ENCODE data around the gene PAX9. TPM values are rescaled to one million over a fixed set of nuclear protein-coding genes. Genes with fewer than 3 reads are reported as not detected.

The PAX9 gene
- total RNA-seq, 2 experiments from 2014 or later, result not detected

DNA sequence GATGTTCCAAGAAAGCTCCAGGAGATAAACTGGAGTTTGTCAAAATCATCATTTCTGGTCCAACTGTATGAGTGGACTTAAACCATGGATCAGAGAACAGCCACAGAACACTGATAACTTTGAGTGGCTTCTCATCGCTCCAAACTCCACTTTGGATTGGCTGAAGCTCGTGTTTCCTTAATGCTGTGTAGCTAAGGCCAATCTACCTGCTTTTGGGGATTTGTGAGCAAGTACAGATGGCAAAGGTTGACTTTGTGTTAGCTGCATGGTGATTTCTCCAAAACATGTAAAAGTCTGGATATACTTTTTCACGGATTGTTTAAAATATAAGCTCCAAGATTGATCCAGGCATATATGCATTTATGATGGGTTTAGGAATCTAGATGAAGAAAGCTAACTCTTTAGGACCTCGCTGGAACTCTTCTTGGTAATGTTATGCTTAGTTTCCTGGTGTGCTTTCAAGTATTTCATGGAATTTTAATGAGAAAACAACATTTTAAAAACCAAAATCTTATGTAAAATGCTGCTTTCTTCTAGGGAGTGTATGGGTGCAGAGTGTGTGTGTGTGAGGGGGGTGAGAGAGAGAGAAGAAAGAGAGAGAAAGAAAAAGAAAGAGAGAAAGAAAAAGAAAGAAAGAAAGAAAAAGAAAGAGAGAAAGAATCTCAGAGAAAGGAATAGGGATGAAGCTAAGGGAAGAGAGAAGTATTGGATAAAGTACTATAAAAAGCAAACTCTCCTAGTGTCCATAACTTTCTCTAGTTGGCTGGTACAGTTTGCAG lies 11.6 kb upstream of the PAX9 start:
- Mint-ChIP-seq H3K36me3 (peaks cover 2% of the 10 kb centered on the region), H3K4me1 (no peaks in the 10 kb centered on the region), H3K27me3 (peaks cover 82% of the 10 kb centered on the region), H3K27ac (no peak overlapping the region), H3K9me3 (ENCODE audit: low read depth) (no peaks in the 10 kb centered on the region), H3K4me3 (no peak overlapping the region)
- ATAC-seq (no peak), DNase-seq (no peak)
- CTCF ChIA-PET, result no interaction called here

DNA sequence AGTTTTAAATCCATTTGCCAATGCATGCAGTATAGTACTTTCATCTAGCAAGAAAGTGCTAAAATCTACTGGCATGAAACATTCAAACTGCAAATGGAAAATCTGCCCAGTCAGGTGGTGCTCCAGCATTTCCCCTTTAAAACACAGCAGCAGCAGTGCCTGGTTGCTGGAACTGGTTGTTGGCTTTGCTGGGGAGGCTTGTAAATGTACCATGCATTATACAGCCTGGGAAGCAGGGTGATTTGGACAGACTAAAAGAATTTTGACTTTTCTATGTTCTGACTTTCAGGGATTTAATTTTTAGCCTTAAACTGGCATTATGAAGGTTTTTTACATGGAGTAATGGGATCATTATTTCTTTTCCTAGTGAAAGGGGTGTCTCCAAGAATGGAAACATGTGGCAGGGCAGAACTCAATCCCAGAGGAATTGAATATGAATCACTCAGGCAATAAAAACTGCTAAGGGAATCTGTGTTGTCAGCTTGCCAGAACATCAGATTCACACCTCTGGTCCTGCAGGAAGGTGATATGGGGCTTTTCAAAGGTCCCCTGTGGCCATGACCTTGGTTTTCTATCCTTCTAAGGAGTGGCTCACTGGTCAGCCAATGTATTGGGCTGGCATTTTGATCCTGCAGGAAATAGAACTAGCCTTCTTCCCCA lies 9.0 kb upstream of the PAX9 start:
- CTCF ChIA-PET, result no interaction called here
- H3K4me1 Mint-ChIP-seq, result no peaks in the 10 kb centered on the region
- H3K27me3 Mint-ChIP-seq, result peaks cover 88% of the 10 kb centered on the region
- H3K4me3 Mint-ChIP-seq, result no peak overlapping the region
- no peaks in the 10 kb centered on the region for H3K9me3 Mint-ChIP-seq (ENCODE audit: low read depth)
- H3K27ac Mint-ChIP-seq, result no peak overlapping the region
- peaks cover 2% of the 10 kb centered on the region for H3K36me3 Mint-ChIP-seq
- no peak for DNase-seq
- no peak for ATAC-seq

DNA sequence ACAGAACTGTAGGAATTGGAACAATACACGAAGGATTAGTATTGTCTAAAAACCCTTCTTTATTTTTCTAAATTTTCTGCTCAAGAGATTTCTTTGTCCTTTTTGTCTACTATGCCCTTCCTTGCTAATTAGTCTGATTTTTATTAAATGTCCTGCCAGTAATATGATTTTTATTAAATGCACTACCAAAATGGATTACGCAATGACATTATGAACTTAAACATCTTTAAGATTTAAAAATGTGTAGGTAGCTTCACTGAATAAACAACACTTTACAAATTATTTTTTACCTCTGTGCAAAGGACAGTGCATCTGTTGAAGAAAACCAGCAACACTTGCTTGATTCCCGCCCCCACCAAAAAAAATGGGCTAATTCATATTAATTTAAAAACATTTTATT lies 8.2 kb upstream of the PAX9 start:
- CTCF ChIA-PET, result no interaction called here
- no peak overlapping the region for H3K4me3 Mint-ChIP-seq
- no peak overlapping the region for H3K27ac Mint-ChIP-seq
- no peaks in the 10 kb centered on the region for H3K9me3 Mint-ChIP-seq (ENCODE audit: low read depth)
- H3K27me3 Mint-ChIP-seq, result peaks cover 88% of the 10 kb centered on the region
- ATAC-seq (no peak), DNase-seq (no peak)
- no peaks in the 10 kb centered on the region for H3K4me1 Mint-ChIP-seq
- H3K36me3 Mint-ChIP-seq, result no peaks in the 10 kb centered on the region

DNA sequence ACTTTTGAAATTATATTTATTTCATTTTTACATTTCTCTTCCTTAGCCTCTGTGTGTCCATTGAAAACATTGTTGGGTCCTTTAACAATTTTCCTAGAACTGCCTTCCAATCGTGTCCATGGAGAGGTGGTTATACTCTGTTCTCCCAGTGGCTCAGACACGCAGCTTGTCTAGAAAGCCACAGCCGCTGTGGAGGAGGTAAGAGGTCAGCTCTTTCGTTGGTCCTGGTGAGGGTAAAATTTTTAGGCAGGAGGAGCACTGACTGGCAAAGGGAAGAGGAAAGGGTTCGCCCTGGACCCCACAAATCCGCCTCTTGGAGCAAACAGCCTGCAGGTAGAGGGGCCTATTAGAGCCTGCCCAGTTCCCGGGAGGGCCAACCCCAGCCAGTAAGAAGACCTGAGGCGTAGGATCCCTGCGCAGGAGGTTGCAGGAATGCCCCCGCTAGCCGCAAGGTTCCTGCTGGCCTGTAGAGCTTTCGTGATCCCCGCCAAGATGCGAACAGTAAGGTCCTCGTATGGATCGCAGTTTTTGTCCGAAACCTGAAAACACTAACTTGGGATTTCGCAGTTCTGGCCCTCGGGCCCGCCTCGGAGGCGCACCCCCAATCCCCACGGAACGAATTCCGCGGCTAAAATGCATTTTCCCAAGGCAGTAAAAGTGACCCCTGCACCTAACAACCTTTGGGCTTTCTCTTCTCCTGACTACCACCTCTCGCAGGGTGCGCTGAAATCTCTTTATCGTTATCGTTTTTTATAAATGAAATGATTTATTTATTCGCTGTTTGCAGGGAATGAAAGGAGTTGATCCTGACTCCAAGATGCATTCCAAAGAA lies 7.5 kb upstream of the PAX9 start:
- Mint-ChIP-seq H3K4me3 (no peak overlapping the region), H3K9me3 (ENCODE audit: low read depth) (peaks cover 3% of the 10 kb centered on the region), H3K27me3 (peaks cover 88% of the 10 kb centered on the region), H3K36me3 (peaks cover 2% of the 10 kb centered on the region), H3K27ac (no peak overlapping the region), H3K4me1 (peaks cover 2% of the 10 kb centered on the region)
- no peak for ATAC-seq
- no peak for DNase-seq
- CTCF ChIA-PET, result no interaction called here

DNA sequence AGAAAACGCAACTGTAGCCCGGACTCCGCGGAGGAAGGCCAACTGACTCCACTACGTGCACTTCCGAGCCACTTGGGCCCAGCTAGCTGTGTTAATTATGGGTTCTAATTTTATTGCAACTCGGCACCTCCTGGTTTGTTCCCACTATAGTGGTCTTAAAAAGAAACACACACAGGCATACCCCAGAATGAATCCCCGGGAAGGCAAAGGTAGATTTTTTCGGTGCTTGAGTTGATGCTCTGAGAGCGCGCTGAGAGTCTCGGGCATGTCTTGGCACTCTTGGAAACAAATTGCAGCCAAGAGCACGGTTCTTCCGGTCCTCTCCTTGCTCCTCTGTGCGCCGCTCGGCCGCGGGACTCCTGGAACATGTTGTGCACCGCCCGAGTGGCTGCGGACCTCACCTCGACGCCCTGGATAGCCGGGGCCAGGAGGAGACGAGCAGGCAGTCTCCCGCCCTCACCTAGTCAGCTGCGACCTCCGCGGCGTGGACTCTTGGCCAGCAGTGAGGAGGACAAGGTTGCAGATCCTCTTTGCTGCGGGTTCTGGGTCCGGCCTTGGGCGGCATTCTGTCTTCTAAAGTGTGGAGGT lies 6.8 kb upstream of the PAX9 start:
- DNase-seq, result no peak
- CTCF ChIA-PET, result no interaction called here
- H3K4me3 Mint-ChIP-seq, result no peak overlapping the region

DNA sequence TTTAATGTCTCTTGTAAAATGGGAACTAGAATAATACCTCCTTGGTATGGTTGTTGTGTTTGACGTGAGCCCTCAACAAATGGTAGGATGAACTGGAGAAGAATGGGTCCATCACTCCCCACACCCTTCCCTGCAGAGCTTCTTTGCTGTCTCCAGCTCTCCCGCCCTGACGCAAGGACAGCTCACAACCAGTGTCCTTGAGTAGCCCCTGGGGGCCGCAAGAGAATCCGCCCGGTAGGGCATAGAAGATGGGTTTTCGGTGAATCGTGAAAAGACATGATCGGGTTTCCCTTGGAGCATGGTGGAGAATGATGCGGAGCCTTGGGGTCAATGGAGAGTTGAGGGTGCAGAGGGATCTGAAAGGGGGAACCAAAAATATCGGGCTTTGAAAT lies 6.1 kb upstream of the PAX9 start:
- Mint-ChIP-seq H3K4me3 (no peak overlapping the region), H3K4me1 (peaks cover 3% of the 10 kb centered on the region), H3K9me3 (ENCODE audit: low read depth) (peaks cover 4% of the 10 kb centered on the region), H3K36me3 (peaks cover 3% of the 10 kb centered on the region), H3K27me3 (peaks cover 90% of the 10 kb centered on the region), H3K27ac (peak overlapping the region; percentile 3)
- DNase-seq, result no peak
- CTCF ChIA-PET, result interaction anchor here (1.1 kb wide), 1 partner anchor 287 kb away, joined by 3 read pairs; no protein-coding TSS in a partner anchor
- no peak for ATAC-seq

More for the DNA sequence above, 6.8 kb upstream of the PAX9 start:
- Mint-ChIP-seq H3K27me3 (peaks cover 89% of the 10 kb centered on the region), H3K9me3 (ENCODE audit: low read depth) (peaks cover 4% of the 10 kb centered on the region), H3K4me1 (peaks cover 3% of the 10 kb centered on the region), H3K27ac (no peak overlapping the region), H3K36me3 (peaks cover 3% of the 10 kb centered on the region)
- ATAC-seq, result no peak

DNA sequence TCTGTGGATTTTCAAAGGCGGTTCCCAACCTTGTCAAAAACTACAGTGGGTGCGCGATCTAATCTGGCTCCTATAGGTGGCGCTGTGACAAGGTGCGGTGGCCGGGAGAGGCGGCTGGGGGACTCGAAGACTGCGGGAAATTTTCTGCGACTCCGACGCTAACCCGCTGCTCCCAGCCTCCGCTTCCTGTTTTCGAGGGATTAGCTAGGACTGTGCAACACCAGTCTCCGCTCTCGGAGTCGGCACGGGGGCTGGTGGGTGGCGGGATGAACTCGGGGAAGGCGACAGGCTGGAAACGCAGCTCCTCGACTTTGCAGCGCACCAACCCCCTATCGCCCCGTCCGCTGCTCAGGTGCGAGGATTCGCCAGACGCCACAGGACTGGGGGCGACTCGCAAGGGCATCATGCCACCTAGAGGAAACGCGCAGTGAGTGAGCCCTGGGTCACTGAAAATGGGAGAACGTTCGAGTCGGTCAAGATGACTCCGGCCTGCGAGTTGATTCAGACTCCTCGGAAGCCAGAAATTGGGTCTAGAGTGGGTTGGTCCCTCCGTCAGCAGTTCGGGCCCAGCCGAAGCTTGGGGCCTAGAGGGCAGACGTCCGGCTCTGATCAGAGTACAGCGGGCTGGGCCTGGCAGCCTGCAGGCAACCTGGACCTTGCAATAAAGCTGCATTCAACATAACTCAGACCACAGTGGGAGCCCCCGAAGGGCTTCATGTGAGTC lies 5.5 kb upstream of the PAX9 start:
- H3K4me3 Mint-ChIP-seq, result no peak overlapping the region
- CTCF ChIA-PET, result interaction anchor here (1.1 kb wide), 1 partner anchor 286 kb away, joined by 3 read pairs; no protein-coding TSS in a partner anchor

DNA sequence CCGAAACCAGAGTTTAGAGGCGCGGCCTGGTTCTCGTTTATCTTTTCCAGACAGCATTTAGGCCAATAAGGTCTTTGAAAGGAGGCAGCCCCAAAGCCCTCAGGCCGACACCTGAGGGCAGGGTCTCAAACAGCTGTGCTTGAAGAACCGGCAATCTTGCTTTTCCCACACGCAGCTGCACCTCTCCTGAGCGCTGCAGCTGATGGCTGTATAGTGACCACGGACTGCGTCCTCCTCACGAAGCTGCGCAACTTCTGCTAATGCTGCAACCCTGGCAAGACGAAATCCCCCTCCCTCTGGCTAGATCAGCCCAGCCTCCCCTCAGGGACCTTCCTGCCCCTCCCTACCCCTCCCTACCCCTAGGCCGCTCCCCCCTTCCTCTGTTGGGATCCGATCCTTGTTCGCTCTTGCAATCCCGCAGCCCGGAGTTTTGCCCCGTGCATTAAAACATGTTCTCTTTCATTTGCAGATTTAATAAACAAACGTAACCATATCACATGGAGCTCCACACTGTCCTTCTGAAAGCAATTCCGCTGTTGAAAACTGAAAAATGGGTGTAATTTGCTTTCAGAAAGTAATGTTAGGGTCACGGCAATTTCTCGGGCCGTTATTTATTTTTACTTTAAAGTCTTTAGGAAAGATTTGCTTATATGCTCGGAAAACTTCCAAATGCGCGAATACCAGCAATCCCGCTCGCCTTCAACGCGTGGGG lies 4.8 kb upstream of the PAX9 start:
- peaks cover 4% of the 10 kb centered on the region for H3K9me3 Mint-ChIP-seq (ENCODE audit: low read depth)
- no peak overlapping the region for H3K27ac Mint-ChIP-seq
- H3K4me3 Mint-ChIP-seq, result no peak overlapping the region
- H3K4me1 Mint-ChIP-seq, result peaks cover 3% of the 10 kb centered on the region
- DNase-seq, result no peak
- peaks cover 97% of the 10 kb centered on the region for H3K27me3 Mint-ChIP-seq
- no peak for ATAC-seq
- CTCF ChIA-PET, result interaction anchor here (1.1 kb wide), 1 partner anchor 286 kb away, joined by 3 read pairs; no protein-coding TSS in a partner anchor
- H3K36me3 Mint-ChIP-seq, result peaks cover 4% of the 10 kb centered on the region

More for the DNA sequence above, 5.5 kb upstream of the PAX9 start:
- H3K4me1 Mint-ChIP-seq, result peaks cover 3% of the 10 kb centered on the region
- ATAC-seq (no peak), DNase-seq (no peak)
- peaks cover 4% of the 10 kb centered on the region for H3K9me3 Mint-ChIP-seq (ENCODE audit: low read depth)
- peaks cover 4% of the 10 kb centered on the region for H3K36me3 Mint-ChIP-seq
- H3K27me3 Mint-ChIP-seq, result peaks cover 95% of the 10 kb centered on the region
- no peak overlapping the region for H3K27ac Mint-ChIP-seq

DNA sequence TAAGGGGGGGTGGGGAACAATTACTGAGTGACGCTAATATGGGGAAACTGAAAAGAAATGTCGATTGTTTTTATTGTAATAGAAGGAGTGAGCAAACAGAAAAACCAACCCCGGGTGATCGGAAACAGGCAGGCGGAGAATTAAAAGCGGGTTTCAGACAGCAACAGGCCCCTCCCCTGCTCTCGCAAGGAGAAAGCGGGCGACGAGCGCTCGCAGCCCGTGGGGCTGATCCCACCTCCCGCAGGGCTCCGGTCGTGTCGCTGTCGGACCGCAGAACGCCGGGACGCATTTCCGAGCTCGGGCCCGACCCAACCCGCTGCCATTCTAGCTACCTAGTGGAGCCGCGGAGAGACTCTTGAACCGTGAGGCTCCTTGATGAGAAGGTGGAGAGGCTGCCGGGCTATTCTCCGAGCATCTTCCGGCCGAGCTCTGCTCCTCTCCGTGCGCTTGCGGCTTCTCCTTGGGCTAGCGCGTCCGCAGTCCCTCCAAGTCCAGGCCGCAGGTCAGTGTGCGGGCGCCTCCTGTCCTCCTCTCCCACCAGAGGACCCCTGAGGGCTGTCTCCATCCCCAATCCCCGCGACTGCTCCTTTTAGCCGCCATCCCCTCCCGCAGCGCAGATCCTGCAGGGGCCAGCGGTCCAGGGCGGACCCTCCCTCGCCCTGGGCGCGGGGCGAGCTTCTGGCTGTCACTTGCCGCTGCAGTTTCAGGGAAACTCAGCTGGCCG lies 4.1 kb upstream of the PAX9 start:
- Mint-ChIP-seq H3K4me3 (no peak overlapping the region), H3K27me3 (peaks cover 98% of the 10 kb centered on the region), H3K36me3 (peaks cover 8% of the 10 kb centered on the region), H3K4me1 (peaks cover 3% of the 10 kb centered on the region), H3K27ac (no peak overlapping the region), H3K9me3 (ENCODE audit: low read depth) (peaks cover 4% of the 10 kb centered on the region)
- ATAC-seq, result no peak
- CTCF ChIA-PET, result interaction anchor here (1.3 kb wide), 1 partner anchor 72 kb away, joined by 3 read pairs; no protein-coding TSS in a partner anchor
- no peak for DNase-seq

DNA sequence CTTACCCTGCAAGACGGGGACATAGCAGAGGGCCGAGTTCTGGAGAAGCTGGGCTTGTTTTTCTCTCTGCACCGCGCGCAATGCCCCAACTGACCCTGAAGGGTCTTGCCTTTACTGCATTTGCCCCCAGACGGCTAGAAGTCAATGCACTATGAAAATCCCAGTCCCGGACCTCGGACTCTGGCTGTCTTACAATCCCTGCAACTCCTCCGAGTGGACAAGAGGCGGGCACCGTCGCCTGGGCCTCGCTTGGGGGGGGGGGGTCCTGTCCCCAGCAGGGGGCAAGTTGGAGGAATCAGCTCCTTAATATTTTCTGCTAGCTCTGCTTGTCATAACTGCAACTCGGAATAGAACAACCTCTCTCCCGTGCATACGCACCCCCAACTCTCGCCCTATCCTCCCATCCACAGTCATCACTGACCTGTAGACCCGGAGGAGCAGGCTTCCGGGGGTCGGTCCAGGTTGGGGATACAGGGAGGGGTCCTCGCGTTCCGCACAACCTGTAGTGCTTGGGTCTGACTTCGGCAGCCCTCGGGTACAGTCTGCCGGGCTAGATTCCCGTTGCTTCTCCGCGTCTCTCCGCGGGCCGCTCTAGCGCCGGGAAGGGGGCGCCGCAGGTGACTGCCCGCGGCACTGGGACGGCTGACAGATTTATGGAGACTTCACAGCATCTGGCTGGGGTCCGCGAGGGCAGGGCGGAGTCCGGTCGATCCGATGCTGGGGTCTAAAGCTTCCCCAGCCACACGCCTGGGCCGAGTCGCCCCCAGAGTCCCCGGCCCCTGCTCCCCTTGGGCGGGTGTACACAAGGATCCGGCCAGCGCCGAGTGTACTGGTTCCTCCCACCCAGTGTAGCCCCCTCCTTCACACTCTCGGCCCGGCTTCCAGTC lies 3.3 kb upstream of the PAX9 start:
- peaks cover 3% of the 10 kb centered on the region for H3K4me1 Mint-ChIP-seq
- H3K27me3 Mint-ChIP-seq, result peaks cover 98% of the 10 kb centered on the region
- H3K27ac Mint-ChIP-seq, result no peak overlapping the region
- DNase-seq (no peak), ATAC-seq (no peak)
- peaks cover 4% of the 10 kb centered on the region for H3K9me3 Mint-ChIP-seq (ENCODE audit: low read depth)
- peaks cover 9% of the 10 kb centered on the region for H3K36me3 Mint-ChIP-seq
- CTCF ChIA-PET, result interaction anchor here (1.3 kb wide), 1 partner anchor 73 kb away, joined by 3 read pairs; no protein-coding TSS in a partner anchor
- no peak overlapping the region for H3K4me3 Mint-ChIP-seq
